Heart left ventricle (tissue), 16 donors: ENCODE data around the gene ADCY7. TPM values are rescaled to one million over a fixed set of nuclear protein-coding genes. Genes with fewer than 3 reads are reported as not detected.

Experiments
- ATAC-seq, 4 donors: fragments of 200-7000 bp; cut with Tn5 transposase; one replicate each; pipeline ENCODE4 v1.9.1; 2020 to 2022; ENCODE audit warnings: moderate library complexity in 4 of 4, mild to moderate bottlenecking in 3 of 4, moderate number of reproducible peaks in 1 of 4
- DNase-seq, 5 donors: peaks; one replicate each; pipeline ENCODE4 v3.0.0-alpha.2; 2020
- H3K27ac ChIP-seq, 12 donors: fragments of 200-600 bp; sonication (generic) in 4 of 12; one replicate each; pipeline versions ENCODE4 v1.5.0 to v1.8.0; 2016 to 2022; ENCODE audit warnings: mild to moderate bottlenecking in 2 of 12
- H3K27me3 ChIP-seq, 9 donors: fragments of 200-600 bp; sonication (generic) in 2 of 9; one replicate each; pipeline versions ENCODE4 v1.5.1 to v1.8.0; 2016 to 2022; ENCODE audit warnings: mild to moderate bottlenecking in 3 of 9
- H3K36me3 ChIP-seq, 9 donors: fragments of 200-600 bp; sonication (generic) in 2 of 9; one replicate each; pipeline versions ENCODE4 v1.5.0 to v1.8.0; 2018 to 2022; ENCODE audit warnings: mild to moderate bottlenecking in 2 of 9
- H3K4me1 ChIP-seq, 12 donors: fragments of 200-600 bp; sonication (generic) in 4 of 12; one replicate each; pipeline versions ENCODE4 v1.5.0 to v1.8.0; 2016 to 2022; ENCODE audit warnings: mild to moderate bottlenecking in 3 of 12
- H3K4me3 ChIP-seq, 12 donors: fragments of 200-600 bp; sonication (generic) in 4 of 12; one replicate each; pipeline versions ENCODE4 v1.5.0 to v1.8.0; 2017 to 2022; ENCODE audit warnings: mild to moderate bottlenecking in 9 of 12, moderate library complexity in 4 of 12
- H3K9me3 ChIP-seq, 12 donors: fragments of 200-600 bp; sonication (generic) in 4 of 12; one replicate each; pipeline versions ENCODE4 v1.5.0 to v1.8.0; 2016 to 2022; ENCODE audit warnings: mild to moderate bottlenecking in 1 of 12
- POLR2A ChIP-seq, 2 donors: fragments of 450-650 bp; IDR thresholded peaks; one replicate each; pipeline ENCODE4 v1.6.1; 2017; ENCODE audit warnings: antibody characterized with exemption in 2 of 2, mild to moderate bottlenecking in 2 of 2, moderate library complexity in 2 of 2
- WGBS, 4 donors: extraction: QIAGEN DNeasy Blood & Tissue Kit in 2 of 4; methylation state at CpG; one replicate each; pipeline versions ENCODE4 v1.1.5 to v1.1.7; 2013 to 2018; 5-methylcytosine and 5-hydroxymethylcytosine counted together
- intact Hi-C, 10 donors: fragments of 100-400 bp; cut with DNase I; formaldehyde crosslinking; loops; one replicate each; pipeline versions ENCODE4 v1.11.1 to v1.14.2; 2022
- polyA plus RNA-seq, 2 donors: library from polyadenylated mRNA; stranded (reverse); fragments of 200-250 nt; gene quantifications; one replicate each; pipeline ENCODE4 v1.2.3, GENCODE V29; 2013
- total RNA-seq, 9 donors: library from RNA; depleted of rRNA in 2 of 9; stranded (reverse); fragments of >200 nt in 2 of 9; fragmentation: NEBNext Ultra II Directional in 3 of 9; extraction: Animal tissue kit (Norgen Biotek cat#: 25700) in 3 of 9; gene quantifications; one replicate each; pipeline versions ENCODE4 v1.1.0 to v1.2.4, GENCODE V29; 2016 to 2023
- TF ChIP-seq, protein P1 (sequence below), 12 donors: fragments of 200-600 bp; sonication (generic) in 4 of 12; IDR thresholded peaks; one replicate each; pipeline versions ENCODE4 v1.5.0 to v1.8.0; 2018 to 2022; ENCODE audit warnings: antibody characterized with exemption in 12 of 12, mild to moderate bottlenecking in 5 of 12
- donor health status: ischemic (EF 13 %, LVEDD 7.1; RV severe dilation, severe dysfunction).
- donor health status: healthy with polysubstance abuse.
- donor health status: DM: no; HTN: yes; CAD: no.
- donor health status: DM: no; HTN: no; CAD: no.
- donor health status: ischemic (EF 25% LVEDD 6.9; RV normal size, moderate dysfunction).
- donor health status: ischemic (EF 25% LVEDD 5.7; RV mildly dilated, moderate dysfunction).
- donor health status: healthy.
- donor health status: DM: yes; HTN: yes; CAD: no.
- donor health status: ischemic (EF 35%, LVEDD 5.7; RV mildly dilated, moderate dysfunction).
- donor health status: nonischemic (EF 11% LVEDD 7.7; RV severe dilation, severe dysfunction).
- donor health status: DM: yes; HTN: yes; CAD: no.
- donor health status: PGD.
- donor health status: ischemic (EF 29% LVEDD 5.4; RV normal size, mild dysfunction).
- donor health status: nonischemic (EF 23%, LVEDD 6.1; RV moderate dilation, normal function).

The ADCY7 gene
- total and polyA plus RNA-seq, 11 donors: 3.2 to 46.7 (median 5.3) TPM

DNA sequence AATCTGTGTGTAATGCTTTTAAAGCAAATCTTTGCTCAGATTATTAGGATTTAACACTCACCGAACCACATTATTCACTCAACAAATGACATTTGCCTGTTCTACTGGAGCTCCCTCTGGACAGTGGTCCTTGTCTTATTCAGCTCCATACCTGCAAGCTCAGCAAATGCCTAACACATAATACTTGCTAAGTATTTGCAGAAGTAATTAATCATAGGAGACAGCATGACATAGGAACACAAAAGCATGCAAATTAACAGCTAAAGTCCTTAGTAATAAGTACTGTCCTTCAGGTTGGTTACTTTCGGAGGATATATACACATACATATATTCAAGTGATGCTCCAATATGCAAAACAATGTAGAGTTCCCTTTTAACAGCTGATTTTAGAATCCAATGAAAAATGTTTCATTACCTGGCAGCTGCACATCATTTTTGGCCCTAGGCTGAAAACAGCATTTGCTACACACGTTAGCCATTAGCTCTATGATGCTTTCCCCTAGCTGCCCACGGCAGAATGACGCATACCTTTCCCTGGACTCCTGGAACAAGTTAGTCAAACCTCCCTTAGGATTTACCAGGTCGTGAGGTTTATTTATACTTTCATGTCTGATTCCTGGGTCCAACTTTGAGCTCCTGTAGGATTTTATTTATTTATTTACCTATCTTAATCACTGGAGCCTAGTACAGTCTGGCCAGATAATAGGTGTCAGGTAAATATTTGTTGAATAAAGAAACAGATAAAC is 93.9 kb downstream of the ADCY7 start:
- Histone ChIP-seq H3K27ac (peak overlapping the region in 1 of 12 donors; percentile 40), H3K36me3 (peaks cover 0 to 82% (median 55%) of the 10 kb centered on the region in 9 donors), H3K9me3 (peaks cover 0 to 3% (median 0%) of the 10 kb centered on the region in 12 donors), H3K27me3 (no peaks in the 10 kb centered on the region), H3K4me3 (no peak overlapping the region), H3K4me1 (peaks cover 0 to 26% (median 12%) of the 10 kb centered on the region in 12 donors)
- no peak for TF ChIP-seq POLR2A (IDR thresholded peaks at IDR 0.05)
- TF ChIP-seq, protein P1, sequence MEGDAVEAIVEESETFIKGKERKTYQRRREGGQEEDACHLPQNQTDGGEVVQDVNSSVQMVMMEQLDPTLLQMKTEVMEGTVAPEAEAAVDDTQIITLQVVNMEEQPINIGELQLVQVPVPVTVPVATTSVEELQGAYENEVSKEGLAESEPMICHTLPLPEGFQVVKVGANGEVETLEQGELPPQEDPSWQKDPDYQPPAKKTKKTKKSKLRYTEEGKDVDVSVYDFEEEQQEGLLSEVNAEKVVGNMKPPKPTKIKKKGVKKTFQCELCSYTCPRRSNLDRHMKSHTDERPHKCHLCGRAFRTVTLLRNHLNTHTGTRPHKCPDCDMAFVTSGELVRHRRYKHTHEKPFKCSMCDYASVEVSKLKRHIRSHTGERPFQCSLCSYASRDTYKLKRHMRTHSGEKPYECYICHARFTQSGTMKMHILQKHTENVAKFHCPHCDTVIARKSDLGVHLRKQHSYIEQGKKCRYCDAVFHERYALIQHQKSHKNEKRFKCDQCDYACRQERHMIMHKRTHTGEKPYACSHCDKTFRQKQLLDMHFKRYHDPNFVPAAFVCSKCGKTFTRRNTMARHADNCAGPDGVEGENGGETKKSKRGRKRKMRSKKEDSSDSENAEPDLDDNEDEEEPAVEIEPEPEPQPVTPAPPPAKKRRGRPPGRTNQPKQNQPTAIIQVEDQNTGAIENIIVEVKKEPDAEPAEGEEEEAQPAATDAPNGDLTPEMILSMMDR (IDR thresholded peaks at IDR 0.05): no peak
- DNase-seq (no peak), ATAC-seq (peak in 1 of 4 donors; percentile 74)
- intact Hi-C loops: loop anchor here in 5 of 10 donors (5.0 to 10.0 kb wide), 4 partner anchors 148 to 445 kb away; partner anchors contain the start of gene CNEP1R1 (in 3 of the 5)
- 62 to 68% (median 66%) methylated on average over 6 of the region's 6 CpGs for WGBS, 4 donors

DNA sequence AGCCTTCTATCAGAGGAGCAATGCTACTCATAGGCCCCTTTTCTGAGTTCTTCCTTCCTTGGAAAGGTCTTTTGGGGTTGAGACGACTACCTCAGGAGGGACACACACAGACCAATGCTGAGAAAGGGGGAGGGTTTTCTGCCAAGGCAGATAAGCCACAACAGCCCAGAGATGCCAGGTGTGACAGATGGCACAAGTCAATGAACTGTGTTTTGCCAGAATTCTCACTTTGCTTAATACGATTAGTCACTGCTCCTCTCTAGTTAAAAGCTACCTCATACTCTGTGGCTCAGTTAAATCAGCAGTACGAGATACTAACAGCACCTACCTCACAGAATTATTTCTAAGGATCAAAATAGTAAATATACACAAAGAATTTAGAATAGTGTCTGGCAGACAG is 94.4 kb downstream of the ADCY7 start:
- peak in 1 of 4 donors; percentile 51 for ATAC-seq
- intact Hi-C loops: loop anchor here in 5 of 10 donors (5.0 to 10.0 kb wide), 4 partner anchors 148 to 444 kb away; partner anchors contain the start of gene CNEP1R1 (in 3 of the 5)
- TF ChIP-seq POLR2A (IDR thresholded peaks at IDR 0.05): no peak
- TF ChIP-seq, protein P1 (IDR thresholded peaks at IDR 0.05): no peak
- peaks cover 0 to 30% (median 12%) of the 10 kb centered on the region in 12 donors for H3K4me1 ChIP-seq
- H3K9me3 ChIP-seq: no peaks in the 10 kb centered on the region
- H3K4me3 ChIP-seq: no peak overlapping the region
- no peak for DNase-seq
- no peaks in the 10 kb centered on the region for H3K27me3 ChIP-seq
- peak overlapping the region in 1 of 12 donors; percentile 40 for H3K27ac ChIP-seq
- peaks cover 0 to 87% (median 55%) of the 10 kb centered on the region in 9 donors for H3K36me3 ChIP-seq
- 45 to 53% (median 49%) methylated on average over 3 of the region's 3 CpGs for WGBS, 4 donors

DNA sequence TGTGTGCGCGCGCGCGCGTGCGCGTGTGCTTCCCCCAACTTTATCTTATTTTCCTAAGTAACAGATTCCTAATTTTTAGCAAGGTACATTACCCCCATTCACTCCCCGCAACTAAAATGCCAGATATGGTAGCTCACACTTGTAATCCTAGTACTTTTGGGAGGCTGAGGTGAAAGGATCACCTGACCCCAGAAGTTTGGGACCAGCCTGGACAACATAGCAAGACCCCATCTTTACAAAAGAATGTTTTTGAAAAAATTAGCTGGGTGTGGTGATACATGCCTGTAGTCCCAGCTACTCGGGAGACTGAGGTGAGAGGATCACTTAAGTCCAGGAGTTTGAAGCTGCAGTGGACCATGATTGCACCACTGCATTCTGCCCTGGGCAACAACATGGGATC is 97.3 kb downstream of the ADCY7 start:
- DNase-seq: no peak
- Histone ChIP-seq H3K36me3 (peaks cover 0 to 82% (median 56%) of the 10 kb centered on the region in 9 donors), H3K4me3 (no peak overlapping the region), H3K4me1 (peaks cover 7 to 52% (median 32%) of the 10 kb centered on the region in 12 donors), H3K27me3 (no peaks in the 10 kb centered on the region), H3K27ac (no peak overlapping the region), H3K9me3 (no peaks in the 10 kb centered on the region)
- ATAC-seq: no peak
- TF ChIP-seq, protein P1 (IDR thresholded peaks at IDR 0.05): no peak
- TF ChIP-seq POLR2A (IDR thresholded peaks at IDR 0.05): no peak
- WGBS, 4 donors: 72 to 93% (median 86%) methylated on average over 10 of the region's 10 CpGs
- intact Hi-C loops: loop anchor here in 5 of 10 donors (5.0 to 10.0 kb wide), 4 partner anchors 151 to 441 kb away; partner anchors contain the start of gene CNEP1R1 (in 3 of the 5)
